Astrocyte of the cerebellum (primary cell): Measurements from ENCODE around the gene ECHDC3.
A peak's percentile ranks its signal among the peaks of the same experiment; 100 is the strongest.
"Not testable (repeated sequence)": the region's sequence is repeated elsewhere in the genome, so short reads cannot be mapped to it uniquely, and the experiment has no call there.

ENCODE experiments used
- DNase-seq: peaks from one replicate; pipeline ENCODE4 v3.0.0-alpha.2; 2011; ENCODE audit warnings: low read depth
- H3K4me3 ChIP-seq: 2 replicates; pipeline ENCODE4 v1.5.1; 2011; ENCODE audit warnings: mild to moderate bottlenecking, low read depth, low read length, moderate library complexity
- CTCF ChIP-seq: IDR thresholded peaks from 2 replicates; pipeline ENCODE4 v1.5.1; 2012; ENCODE audit warnings: low read length, low read depth, moderate library complexity, mild to moderate bottlenecking; ENCODE audit errors: missing control alignments
- in situ Hi-C: cut with HindIII; loops from 2 replicates; pipeline ENCODE4 v1.10.0; 2017; ENCODE audit warnings: low sequenced_read_pairs

Gene ECHDC3

GRCh38 chr10:11707624-11708350 lies 34.4 kb upstream of the ECHDC3 start:
- in situ Hi-C loops, result no loop called here
- DNase-seq, result no peak
- TF ChIP-seq CTCF, result no peak
- H3K4me3 ChIP-seq, result no peak overlapping the region

- DNase-seq, in situ Hi-C loops, H3K4me3 ChIP-seq: not testable (repeated sequence)
Measured at GRCh38 chr10:11708801-11709200, 33.4 kb upstream of the ECHDC3 start.

GRCh38 chr10:11712744-11713143 lies 29.4 kb upstream of the ECHDC3 start:
- H3K4me3 ChIP-seq, result no peak overlapping the region
- DNase-seq, result no peak
- in situ Hi-C loops, result no loop called here
- no peak for TF ChIP-seq CTCF

- TF ChIP-seq CTCF, result no peak
- peak; percentile 43 for DNase-seq
- in situ Hi-C loops, result no loop called here
- no peak overlapping the region for H3K4me3 ChIP-seq
Measured at GRCh38 chr10:11713186-11713743, 28.9 kb upstream of the ECHDC3 start.

GRCh38 chr10:11713963-11714362 lies 28.2 kb upstream of the ECHDC3 start:
- no peak overlapping the region for H3K4me3 ChIP-seq
- TF ChIP-seq CTCF, result no peak
- in situ Hi-C loops, result no loop called here
- no peak for DNase-seq

GRCh38 chr10:11714750-11715365 lies 27.3 kb upstream of the ECHDC3 start:
- H3K4me3 ChIP-seq, result no peak overlapping the region
- no peak for TF ChIP-seq CTCF
- in situ Hi-C loops, result no loop called here
- no peak for DNase-seq

GRCh38 chr10:11715815-11716494 lies 26.2 kb upstream of the ECHDC3 start:
- H3K4me3 ChIP-seq, result no peak overlapping the region
- in situ Hi-C loops, result no loop called here
- no peak for DNase-seq
- no peak for TF ChIP-seq CTCF
